Measurements from ENCODE around the gene FZD10.

Gene FZD10

GRCh38 chr12:130136509-130137039, 25.7 kb upstream of the FZD10 start:
- Histone ChIP-seq H3K27me3 (ENCODE audit: insufficient read depth, poor library complexity, severe bottlenecking) (no peaks in the 10 kb centered on the region), H3K9me3 (ENCODE audit: severe bottlenecking) (no peaks in the 10 kb centered on the region), H3K4me3 (ENCODE audit: severe bottlenecking) (no peak overlapping the region), H3K27ac (ENCODE audit: poor library complexity, severe bottlenecking) (peak overlapping the region; percentile 80), H3K4me1 (ENCODE audit: insufficient read depth, poor library complexity, severe bottlenecking) (peaks cover 33% of the 10 kb centered on the region), H3K36me3 (ENCODE audit: low read depth) (no peaks in the 10 kb centered on the region)
- ATAC-seq (ENCODE audit: low read depth), result peak; percentile 3; the same call in 2 of the 3 replicates
- TF ChIP-seq CTCF (IDR thresholded peaks at IDR 0.05; ENCODE audit: poor library complexity, severe bottlenecking), result no peak
- DNase-seq (ENCODE audit: low spot score), result no peak

- Histone ChIP-seq H3K4me1 (ENCODE audit: insufficient read depth, poor library complexity, severe bottlenecking) (peaks cover 33% of the 10 kb centered on the region), H3K4me3 (ENCODE audit: severe bottlenecking) (no peak overlapping the region), H3K36me3 (ENCODE audit: low read depth) (no peaks in the 10 kb centered on the region), H3K27me3 (ENCODE audit: insufficient read depth, poor library complexity, severe bottlenecking) (no peaks in the 10 kb centered on the region), H3K9me3 (ENCODE audit: severe bottlenecking) (no peaks in the 10 kb centered on the region), H3K27ac (ENCODE audit: poor library complexity, severe bottlenecking) (peak overlapping the region; percentile 80)
- peak; percentile 88 for ATAC-seq (ENCODE audit: low read depth)
- TF ChIP-seq CTCF (IDR thresholded peaks at IDR 0.05; ENCODE audit: poor library complexity, severe bottlenecking), result no peak
- DNase-seq (ENCODE audit: low spot score), result no peak
Measured at GRCh38 chr12:130137040-130138018, 24.9 kb upstream of the FZD10 start.

- Histone ChIP-seq H3K27me3 (ENCODE audit: insufficient read depth, poor library complexity, severe bottlenecking) (no peaks in the 10 kb centered on the region), H3K4me1 (ENCODE audit: insufficient read depth, poor library complexity, severe bottlenecking) (peaks cover 30% of the 10 kb centered on the region), H3K27ac (ENCODE audit: poor library complexity, severe bottlenecking) (no peak overlapping the region), H3K36me3 (ENCODE audit: low read depth) (no peaks in the 10 kb centered on the region), H3K9me3 (ENCODE audit: severe bottlenecking) (no peaks in the 10 kb centered on the region), H3K4me3 (ENCODE audit: severe bottlenecking) (no peak overlapping the region)
- ATAC-seq (ENCODE audit: low read depth), result no peak
- no peak for DNase-seq (ENCODE audit: low spot score)
- TF ChIP-seq CTCF (IDR thresholded peaks at IDR 0.05; ENCODE audit: poor library complexity, severe bottlenecking), result no peak
Measured at GRCh38 chr12:130138478-130138877, 23.8 kb upstream of the FZD10 start.

- H3K27me3 ChIP-seq (ENCODE audit: insufficient read depth, poor library complexity, severe bottlenecking), result no peaks in the 10 kb centered on the region
- H3K27ac ChIP-seq (ENCODE audit: poor library complexity, severe bottlenecking), result no peak overlapping the region
- H3K36me3 ChIP-seq (ENCODE audit: low read depth), result no peaks in the 10 kb centered on the region
- H3K4me1 ChIP-seq (ENCODE audit: insufficient read depth, poor library complexity, severe bottlenecking), result peaks cover 30% of the 10 kb centered on the region
- ATAC-seq (ENCODE audit: low read depth) (no peak), DNase-seq (ENCODE audit: low spot score) (no peak)
- TF ChIP-seq CTCF (IDR thresholded peaks at IDR 0.05; ENCODE audit: poor library complexity, severe bottlenecking), result no peak
- H3K4me3 ChIP-seq (ENCODE audit: severe bottlenecking), result no peak overlapping the region
- H3K9me3 ChIP-seq (ENCODE audit: severe bottlenecking), result no peaks in the 10 kb centered on the region
Measured at GRCh38 chr12:130139567-130140421, 22.5 kb upstream of the FZD10 start.

All from RWPE2 (cell line).